ENCODE data around the gene B3GNT4.

DNA sequence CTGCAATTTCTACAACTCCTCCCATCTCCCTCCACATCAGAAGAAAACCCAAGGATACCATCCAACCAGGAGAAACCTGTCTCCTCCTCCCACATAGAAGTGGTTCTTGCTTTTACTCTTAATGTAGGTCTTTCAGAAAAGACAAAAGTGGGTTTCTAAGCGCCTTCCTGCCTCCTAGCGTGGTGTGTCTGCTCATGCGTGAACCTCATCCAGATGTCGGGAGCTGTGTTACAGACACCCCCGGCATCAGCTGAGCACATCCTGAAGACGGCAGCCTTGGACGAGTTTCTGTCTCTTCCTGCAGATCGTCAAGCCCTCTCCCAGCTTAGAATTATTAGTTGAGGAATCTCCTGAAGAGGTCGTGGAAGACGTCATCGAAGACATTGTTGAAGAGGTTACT lies 11.1 kb upstream of the B3GNT4 start:
- TF ChIP-seq EZH2 (IDR thresholded peaks at IDR 0.05; ENCODE audit: borderline replicate concordance, low read length), result no peak
- TF ChIP-seq, protein P1, sequence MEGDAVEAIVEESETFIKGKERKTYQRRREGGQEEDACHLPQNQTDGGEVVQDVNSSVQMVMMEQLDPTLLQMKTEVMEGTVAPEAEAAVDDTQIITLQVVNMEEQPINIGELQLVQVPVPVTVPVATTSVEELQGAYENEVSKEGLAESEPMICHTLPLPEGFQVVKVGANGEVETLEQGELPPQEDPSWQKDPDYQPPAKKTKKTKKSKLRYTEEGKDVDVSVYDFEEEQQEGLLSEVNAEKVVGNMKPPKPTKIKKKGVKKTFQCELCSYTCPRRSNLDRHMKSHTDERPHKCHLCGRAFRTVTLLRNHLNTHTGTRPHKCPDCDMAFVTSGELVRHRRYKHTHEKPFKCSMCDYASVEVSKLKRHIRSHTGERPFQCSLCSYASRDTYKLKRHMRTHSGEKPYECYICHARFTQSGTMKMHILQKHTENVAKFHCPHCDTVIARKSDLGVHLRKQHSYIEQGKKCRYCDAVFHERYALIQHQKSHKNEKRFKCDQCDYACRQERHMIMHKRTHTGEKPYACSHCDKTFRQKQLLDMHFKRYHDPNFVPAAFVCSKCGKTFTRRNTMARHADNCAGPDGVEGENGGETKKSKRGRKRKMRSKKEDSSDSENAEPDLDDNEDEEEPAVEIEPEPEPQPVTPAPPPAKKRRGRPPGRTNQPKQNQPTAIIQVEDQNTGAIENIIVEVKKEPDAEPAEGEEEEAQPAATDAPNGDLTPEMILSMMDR (conservative IDR thresholded peaks at IDR 0.05 in 1 of 2, IDR thresholded peaks at IDR 0.05 in 1 of 2; ENCODE audit: extremely low read depth in 1 of 2, insufficient read depth in 1 of 2, low read depth in 1 of 2, low read length in 2 of 2), result no peak
